RWPE2 (cell line): Measurements from ENCODE around the gene PRIMA1.

Source experiments
- ATAC-seq: fragments of 200-7000 bp; cut with Tn5 transposase; 3 replicates; pipeline ENCODE4 v1.9.1; 2021; ENCODE audit warnings: low read depth
- DNase-seq: peaks from one replicate; pipeline ENCODE4 v3.0.0-alpha.2; 2020; ENCODE audit warnings: low spot score
- H3K27ac ChIP-seq: fragments of 450-650 bp; 2 replicates; pipeline ENCODE4 v1.5.1; 2017; ENCODE audit warnings: mild to moderate bottlenecking; ENCODE audit not compliant: poor library complexity, severe bottlenecking
- H3K27me3 ChIP-seq: fragments of 250-450 bp; sonication (Bioruptor Pico); 2 replicates; pipeline ENCODE4 v1.5.1; 2021; ENCODE audit warnings: mild to moderate bottlenecking, moderate library complexity; ENCODE audit not compliant: insufficient read depth, poor library complexity, severe bottlenecking
- H3K36me3 ChIP-seq: fragments of 250-450 bp; sonication (Bioruptor Pico); 2 replicates; pipeline ENCODE4 v1.5.1; 2020; ENCODE audit warnings: low read depth, mild to moderate bottlenecking, moderate library complexity
- H3K4me1 ChIP-seq: fragments of 250-450 bp; sonication (Bioruptor Pico); 2 replicates; pipeline ENCODE4 v1.5.1; 2021; ENCODE audit warnings: mild to moderate bottlenecking, moderate library complexity; ENCODE audit not compliant: insufficient read depth, poor library complexity, severe bottlenecking
- H3K4me3 ChIP-seq: fragments of 250-450 bp; sonication (Bioruptor Pico); 2 replicates; pipeline ENCODE4 v1.5.1; 2021; ENCODE audit warnings: mild to moderate bottlenecking, moderate library complexity; ENCODE audit not compliant: severe bottlenecking
- H3K9me3 ChIP-seq: fragments of 250-450 bp; sonication (Bioruptor Pico); 2 replicates; pipeline ENCODE4 v1.5.1; 2021; ENCODE audit warnings: mild to moderate bottlenecking, moderate library complexity; ENCODE audit not compliant: severe bottlenecking
- CTCF ChIP-seq: fragments of 450-650 bp; IDR thresholded peaks from one replicate; pipeline ENCODE4 v1.5.1; 2017; ENCODE audit warnings: mild to moderate bottlenecking, moderate library complexity; ENCODE audit not compliant: poor library complexity, severe bottlenecking

Gene PRIMA1

GRCh38 chr14:93733631-93734030 lies 54.7 kb downstream of the PRIMA1 start:
- Histone ChIP-seq H3K27ac (no peak overlapping the region), H3K36me3 (no peaks in the 10 kb centered on the region), H3K4me3 (no peak overlapping the region), H3K27me3 (no peaks in the 10 kb centered on the region), H3K9me3 (no peaks in the 10 kb centered on the region), H3K4me1 (no peaks in the 10 kb centered on the region)
- DNase-seq (no peak), ATAC-seq (no peak)
- TF ChIP-seq CTCF = no peak

- no peaks in the 10 kb centered on the region for H3K27me3 ChIP-seq
- DNase-seq (no peak), ATAC-seq (no peak)
- H3K27ac ChIP-seq = no peak overlapping the region
- no peaks in the 10 kb centered on the region for H3K36me3 ChIP-seq
- no peaks in the 10 kb centered on the region for H3K4me1 ChIP-seq
- TF ChIP-seq CTCF = no peak
- no peak overlapping the region for H3K4me3 ChIP-seq
- H3K9me3 ChIP-seq = no peaks in the 10 kb centered on the region
These were observed 55.1 kb downstream of the PRIMA1 start for GRCh38 chr14:93733231-93733630.

- Histone ChIP-seq H3K9me3 (no peaks in the 10 kb centered on the region), H3K27me3 (no peaks in the 10 kb centered on the region), H3K27ac (no peak overlapping the region), H3K4me1 (no peaks in the 10 kb centered on the region), H3K4me3 (no peak overlapping the region), H3K36me3 (no peaks in the 10 kb centered on the region)
- ATAC-seq = no peak
- DNase-seq = no peak
- TF ChIP-seq CTCF = no peak
These were observed 55.8 kb downstream of the PRIMA1 start for GRCh38 chr14:93732524-93732923.

GRCh38 chr14:93731753-93732152 lies 56.5 kb downstream of the PRIMA1 start:
- TF ChIP-seq CTCF = no peak
- Histone ChIP-seq H3K4me3 (no peak overlapping the region), H3K9me3 (no peaks in the 10 kb centered on the region), H3K27me3 (no peaks in the 10 kb centered on the region), H3K27ac (no peak overlapping the region), H3K36me3 (no peaks in the 10 kb centered on the region), H3K4me1 (no peaks in the 10 kb centered on the region)
- DNase-seq (no peak), ATAC-seq (no peak)

- H3K9me3 ChIP-seq = no peaks in the 10 kb centered on the region
- no peaks in the 10 kb centered on the region for H3K4me1 ChIP-seq
- DNase-seq (no peak), ATAC-seq (peak; percentile 38)
- no peak overlapping the region for H3K27ac ChIP-seq
- H3K36me3 ChIP-seq = no peaks in the 10 kb centered on the region
- no peaks in the 10 kb centered on the region for H3K27me3 ChIP-seq
- no peak overlapping the region for H3K4me3 ChIP-seq
- TF ChIP-seq CTCF = no peak
These were observed 58.3 kb downstream of the PRIMA1 start for GRCh38 chr14:93729993-93730392.
